ES-I3 (cell line): ENCODE results near the gene TMEM43.

Experiments used
- H3K36me3 ChIP-seq: 2 replicates; pipeline ENCODE4 v1.6.1; 2013; ENCODE audit warnings: mild to moderate bottlenecking, low read length, control low read depth, moderate library complexity; ENCODE audit not compliant: insufficient read depth
- H3K4me1 ChIP-seq: 2 replicates; pipeline ENCODE4 v1.6.1; 2013; ENCODE audit warnings: mild to moderate bottlenecking, control low read depth, low read length; ENCODE audit not compliant: insufficient read depth
- H3K9ac ChIP-seq: 2 replicates; pipeline ENCODE4 v1.6.1; 2013; ENCODE audit warnings: low read depth, mild to moderate bottlenecking, low read length, moderate library complexity
- H3K9me3 ChIP-seq: 2 replicates; pipeline ENCODE4 v1.6.1; 2013; ENCODE audit warnings: mild to moderate bottlenecking, low read length, moderate library complexity; ENCODE audit not compliant: control insufficient read depth, insufficient read depth

Gene TMEM43

DNA sequence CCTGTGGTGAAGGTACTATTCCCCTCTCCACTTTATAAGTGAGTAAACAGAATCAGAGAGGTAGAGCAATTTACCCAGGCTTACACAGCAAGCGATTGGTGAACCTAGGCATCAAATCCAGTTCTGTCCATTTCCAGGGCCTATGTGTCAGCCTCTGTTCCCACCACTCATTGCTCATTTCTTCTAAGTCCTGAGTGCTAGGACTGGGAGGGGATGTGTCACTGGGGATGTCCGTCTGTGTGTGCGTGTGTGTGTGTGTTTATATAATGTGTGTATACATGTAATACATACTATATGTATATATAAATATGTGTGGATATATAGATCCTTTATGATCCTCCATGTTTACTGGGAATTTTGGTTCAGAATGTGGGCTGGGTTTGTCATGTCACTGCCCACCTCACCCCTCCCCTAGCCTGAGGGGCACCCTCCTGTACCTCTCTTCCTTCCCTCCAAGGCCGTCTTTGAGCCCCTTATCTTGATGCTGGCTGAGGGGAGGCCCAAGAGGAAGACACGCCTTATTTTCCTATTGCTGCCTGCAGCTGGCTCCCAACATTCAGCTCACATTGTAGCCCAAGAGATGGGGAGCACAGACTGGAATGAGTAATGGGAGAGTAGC lies 2.1 kb downstream of the TMEM43 start:
- H3K9me3 ChIP-seq: no peaks in the 10 kb centered on the region
- H3K9ac ChIP-seq: no peak overlapping the region
- H3K4me1 ChIP-seq: peaks cover 22% of the 10 kb centered on the region
- H3K36me3 ChIP-seq: peaks cover 12% of the 10 kb centered on the region; the same call in 1 of the 2 replicates

DNA sequence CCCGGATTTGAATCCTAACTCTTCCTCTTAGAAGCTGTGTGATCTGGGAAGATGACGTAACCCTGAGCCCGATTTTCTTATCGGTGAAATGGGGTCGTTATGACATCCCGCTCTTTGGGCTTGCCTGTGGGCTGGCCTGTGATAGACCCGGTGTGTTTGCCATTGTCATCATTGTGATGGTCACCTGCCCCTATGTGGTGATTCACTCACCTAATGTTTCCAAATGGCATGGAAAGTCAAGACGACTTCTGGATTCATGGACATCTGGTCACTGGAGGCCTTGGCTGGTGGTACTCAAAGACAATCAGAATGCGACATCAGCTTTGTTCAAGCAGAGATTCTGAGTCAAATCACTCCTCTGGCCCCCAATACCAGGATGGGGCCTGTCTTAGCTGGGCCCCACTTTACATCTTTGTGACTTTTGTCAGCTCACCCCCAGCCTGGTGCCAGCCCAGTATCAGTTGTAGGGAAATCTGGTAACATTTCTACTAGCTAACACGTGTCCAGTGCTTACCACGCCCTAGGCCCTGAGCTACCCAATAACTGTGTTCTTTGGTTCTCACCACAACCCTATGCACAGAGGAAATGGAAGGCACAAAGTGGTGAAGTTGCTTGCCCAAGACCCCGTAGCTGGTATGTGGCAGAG lies 2.8 kb downstream of the TMEM43 start:
- no peak overlapping the region for H3K9ac ChIP-seq
- H3K9me3 ChIP-seq: no peaks in the 10 kb centered on the region
- H3K36me3 ChIP-seq: peaks cover 12% of the 10 kb centered on the region
- peaks cover 16% of the 10 kb centered on the region for H3K4me1 ChIP-seq

DNA sequence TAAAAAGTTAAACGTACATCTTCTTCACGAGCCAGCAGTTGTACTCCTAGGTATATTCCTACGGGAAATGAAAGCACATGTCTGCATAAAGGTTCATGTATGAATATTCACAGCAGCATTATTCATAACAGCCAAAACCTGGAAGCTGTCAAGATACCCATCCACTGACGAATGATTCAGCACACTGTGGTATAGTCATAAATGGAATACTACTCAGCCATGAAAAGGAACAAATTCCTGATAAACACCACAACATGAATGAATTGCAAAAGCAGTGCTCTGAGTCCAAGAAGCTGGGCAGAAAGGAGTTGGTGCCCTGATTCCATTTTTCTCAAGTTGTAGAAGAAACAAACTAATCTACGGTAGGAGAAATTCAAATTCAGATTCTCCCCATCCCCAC lies 3.9 kb downstream of the TMEM43 start:
- Histone ChIP-seq H3K9me3 (no peaks in the 10 kb centered on the region), H3K36me3 (peaks cover 12% of the 10 kb centered on the region), H3K9ac (no peak overlapping the region), H3K4me1 (peaks cover 10% of the 10 kb centered on the region)

DNA sequence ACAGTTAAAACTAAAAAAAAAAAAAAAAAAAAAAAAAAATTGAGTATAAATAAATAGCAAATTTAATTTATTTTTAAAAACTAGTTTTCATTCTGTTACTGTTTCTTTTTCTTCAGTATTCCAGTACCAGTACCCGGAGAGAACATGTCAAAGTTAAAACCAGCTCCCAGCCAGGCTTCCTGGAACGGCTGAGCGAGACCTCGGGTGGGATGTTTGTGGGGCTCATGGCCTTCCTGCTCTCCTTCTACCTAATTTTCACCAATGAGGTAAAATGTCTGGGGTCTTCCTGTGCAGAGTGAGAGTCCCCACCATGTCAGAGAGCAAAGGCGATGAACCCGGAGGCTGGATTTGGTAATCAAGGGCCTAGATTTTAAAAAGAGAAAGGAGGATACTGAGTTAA lies 4.4 kb downstream of the TMEM43 start:
- Histone ChIP-seq H3K9ac (no peak overlapping the region), H3K36me3 (peaks cover 12% of the 10 kb centered on the region), H3K9me3 (no peaks in the 10 kb centered on the region), H3K4me1 (peaks cover 10% of the 10 kb centered on the region)

DNA sequence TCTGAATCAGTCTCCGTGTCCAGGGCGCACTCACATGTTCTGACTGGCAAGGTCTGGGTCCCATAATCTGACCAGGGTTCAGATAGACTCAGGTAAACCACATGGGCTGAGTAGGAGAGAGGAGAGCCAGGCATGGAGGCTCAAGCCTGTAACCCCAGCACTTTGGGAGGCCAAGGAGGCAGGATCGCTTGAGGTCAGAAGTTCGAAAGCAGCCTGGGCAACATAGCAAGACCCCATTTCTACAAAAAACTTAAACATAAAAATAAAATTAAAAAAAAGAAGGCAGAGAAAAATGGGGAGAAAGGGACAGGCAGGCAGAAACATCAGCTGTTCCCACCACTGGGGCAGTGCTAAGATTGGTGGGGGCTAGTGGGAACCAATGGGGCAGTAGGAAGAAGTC lies 5.4 kb downstream of the TMEM43 start:
- H3K9me3 ChIP-seq: no peaks in the 10 kb centered on the region
- H3K4me1 ChIP-seq: peaks cover 10% of the 10 kb centered on the region
- H3K9ac ChIP-seq: no peak overlapping the region
- peaks cover 19% of the 10 kb centered on the region for H3K36me3 ChIP-seq

DNA sequence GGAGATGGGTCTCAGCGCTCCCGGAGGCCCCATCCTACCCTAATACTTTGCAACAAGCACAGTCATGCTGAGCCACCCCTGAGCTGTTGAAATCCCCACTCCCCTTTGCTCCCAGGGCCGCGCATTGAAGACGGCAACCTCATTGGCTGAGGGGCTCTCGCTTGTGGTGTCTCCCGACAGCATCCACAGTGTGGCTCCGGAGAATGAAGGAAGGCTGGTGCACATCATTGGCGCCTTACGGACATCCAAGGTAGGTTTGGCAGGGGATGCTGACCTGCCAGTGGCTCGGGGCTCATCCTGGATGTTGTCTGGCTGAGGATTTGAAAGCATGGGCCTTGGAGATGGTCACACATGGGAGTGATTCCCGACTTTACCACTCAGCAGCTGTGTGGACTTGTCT lies 5.9 kb downstream of the TMEM43 start:
- Histone ChIP-seq H3K9ac (no peak overlapping the region), H3K4me1 (peaks cover 10% of the 10 kb centered on the region), H3K36me3 (peaks cover 19% of the 10 kb centered on the region), H3K9me3 (no peaks in the 10 kb centered on the region)

DNA sequence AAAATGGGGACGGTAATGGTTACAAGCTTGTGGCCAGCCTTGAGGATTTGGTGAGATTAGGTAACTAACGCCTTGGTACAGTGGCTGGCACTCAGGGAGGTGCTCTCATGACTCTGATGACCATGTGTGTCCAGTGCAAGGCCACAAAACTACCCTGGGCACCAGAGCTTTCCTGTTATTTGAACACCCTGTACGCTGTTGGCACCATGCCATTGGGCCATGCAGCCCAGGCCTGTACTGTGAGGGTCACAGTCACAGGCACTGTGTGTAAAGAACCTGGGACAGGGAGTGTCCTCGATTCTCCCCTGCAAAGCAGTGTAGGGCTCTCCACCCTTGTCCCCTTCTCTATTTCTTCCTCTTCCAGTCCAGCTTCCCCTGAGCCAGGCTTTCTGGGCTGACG lies 6.3 kb downstream of the TMEM43 start:
- no peak overlapping the region for H3K9ac ChIP-seq
- no peaks in the 10 kb centered on the region for H3K9me3 ChIP-seq
- peaks cover 19% of the 10 kb centered on the region for H3K36me3 ChIP-seq
- H3K4me1 ChIP-seq: peaks cover 8% of the 10 kb centered on the region

DNA sequence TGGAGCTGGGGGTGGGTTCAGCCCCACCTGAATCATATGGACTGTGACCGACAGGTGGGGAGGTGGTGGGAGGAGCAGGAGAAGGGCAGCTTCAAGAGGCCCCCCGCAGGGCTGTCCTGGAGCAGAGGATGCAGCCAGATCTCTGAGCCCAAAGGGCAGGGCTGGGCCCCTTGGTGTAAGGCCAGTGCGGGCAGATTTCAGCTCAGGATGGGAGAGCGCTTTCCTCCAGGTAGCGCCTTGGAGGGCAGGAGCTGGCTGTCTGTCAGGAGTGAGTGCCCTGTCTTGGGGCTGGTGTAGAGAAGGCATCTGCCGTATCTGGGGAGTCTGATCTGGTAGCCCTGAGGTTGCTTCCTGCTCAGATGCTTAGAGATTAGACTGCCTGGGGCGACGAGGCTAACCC lies 7.3 kb downstream of the TMEM43 start:
- Histone ChIP-seq H3K9ac (no peak overlapping the region), H3K9me3 (no peaks in the 10 kb centered on the region), H3K4me1 (no peaks in the 10 kb centered on the region), H3K36me3 (peaks cover 19% of the 10 kb centered on the region)

DNA sequence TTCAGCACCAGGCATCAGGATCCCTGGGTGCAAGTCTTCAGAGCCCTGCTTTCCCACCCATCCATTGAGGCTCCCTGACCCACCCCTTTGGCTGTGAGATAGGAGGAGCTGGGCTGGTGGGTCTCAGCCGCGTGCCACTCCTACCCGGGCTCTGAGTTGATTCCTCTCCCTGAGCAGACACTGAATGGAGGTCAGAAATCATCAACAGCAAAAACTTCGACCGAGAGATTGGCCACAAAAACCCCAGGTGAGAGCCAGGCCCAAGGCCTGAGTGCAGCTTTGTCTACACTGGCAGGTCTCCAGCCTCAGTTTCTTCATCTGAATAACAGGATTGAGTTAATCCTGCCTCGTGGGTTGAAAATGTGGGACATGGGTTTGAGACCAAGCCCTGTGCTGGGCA lies 7.8 kb downstream of the TMEM43 start:
- H3K9ac ChIP-seq: no peak overlapping the region
- H3K4me1 ChIP-seq: no peaks in the 10 kb centered on the region
- H3K9me3 ChIP-seq: no peaks in the 10 kb centered on the region
- peaks cover 19% of the 10 kb centered on the region for H3K36me3 ChIP-seq

DNA sequence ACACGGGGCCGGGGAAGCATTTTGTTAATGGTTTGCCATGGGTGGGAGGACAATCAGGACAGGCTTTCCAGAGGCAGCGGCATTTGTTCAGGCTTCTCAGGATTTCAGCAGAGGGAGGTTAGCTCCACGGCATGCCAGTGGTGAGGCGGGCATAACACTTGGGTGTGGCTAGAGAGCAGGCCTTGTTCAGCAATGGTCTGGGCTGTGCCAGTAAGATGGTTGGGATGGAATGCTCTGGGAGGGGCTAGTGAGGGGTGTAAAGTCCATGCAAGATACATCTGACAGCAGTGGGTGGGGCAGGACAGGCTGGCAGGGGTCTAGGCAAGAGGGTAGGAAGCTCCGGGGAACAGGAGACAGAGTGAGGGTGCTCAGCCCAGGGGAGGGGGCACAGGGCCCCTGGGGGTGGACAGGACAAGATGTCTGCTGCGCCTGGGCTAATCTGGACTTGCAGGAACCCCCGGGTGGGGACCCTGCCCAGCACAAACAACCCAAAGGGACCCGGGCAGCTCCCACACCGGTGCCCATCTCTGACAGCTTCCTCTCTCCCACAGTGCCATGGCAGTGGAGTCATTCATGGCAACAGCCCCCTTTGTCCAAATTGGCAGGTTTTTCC lies 8.4 kb downstream of the TMEM43 start:
- H3K9me3 ChIP-seq: no peaks in the 10 kb centered on the region
- H3K9ac ChIP-seq: no peak overlapping the region
- H3K36me3 ChIP-seq: peaks cover 19% of the 10 kb centered on the region
- no peaks in the 10 kb centered on the region for H3K4me1 ChIP-seq

DNA sequence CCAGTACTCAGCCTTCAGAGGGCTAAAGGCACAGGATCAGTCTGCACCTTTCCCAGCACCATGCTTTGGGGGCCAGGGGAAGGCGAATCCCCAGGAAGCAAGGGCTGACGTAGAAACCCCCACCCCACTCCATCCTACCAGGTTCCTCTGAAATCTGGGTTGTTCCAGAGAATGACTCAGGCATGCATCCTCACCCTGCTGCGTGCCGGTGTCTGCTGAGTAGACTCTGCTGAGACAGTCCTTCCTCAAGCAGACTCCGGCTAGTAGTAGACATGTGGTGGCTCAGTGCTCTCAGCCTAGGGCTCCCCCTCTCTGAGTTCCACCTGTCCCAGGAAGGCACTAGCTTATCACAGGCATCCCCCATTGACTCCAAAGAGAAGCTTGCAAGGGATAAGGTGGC lies 9.0 kb downstream of the TMEM43 start:
- Histone ChIP-seq H3K4me1 (no peaks in the 10 kb centered on the region), H3K9ac (no peak overlapping the region), H3K36me3 (peaks cover 16% of the 10 kb centered on the region), H3K9me3 (no peaks in the 10 kb centered on the region)

DNA sequence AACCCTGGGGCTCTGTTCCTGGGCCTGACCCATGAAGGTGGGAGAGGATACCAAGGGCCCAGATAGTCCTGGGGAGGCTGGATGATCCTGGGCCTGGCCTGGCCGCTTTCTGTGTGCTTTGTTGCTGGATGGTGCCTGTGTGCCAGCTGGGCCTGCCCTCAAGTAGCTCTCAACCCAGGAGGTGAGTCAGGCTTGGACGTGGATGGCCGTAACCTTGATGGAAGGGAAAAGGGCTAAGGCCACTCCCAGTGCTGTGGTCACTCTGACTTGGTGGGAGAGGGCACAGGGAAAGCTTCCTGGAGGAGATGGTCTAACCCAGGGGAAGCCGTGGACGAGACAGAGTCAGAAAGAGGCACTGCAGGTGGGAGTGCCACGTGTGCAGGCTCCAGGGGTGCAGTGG lies 9.4 kb downstream of the TMEM43 start:
- H3K4me1 ChIP-seq: no peaks in the 10 kb centered on the region
- H3K9ac ChIP-seq: no peak overlapping the region
- peaks cover 14% of the 10 kb centered on the region for H3K36me3 ChIP-seq
- H3K9me3 ChIP-seq: no peaks in the 10 kb centered on the region

DNA sequence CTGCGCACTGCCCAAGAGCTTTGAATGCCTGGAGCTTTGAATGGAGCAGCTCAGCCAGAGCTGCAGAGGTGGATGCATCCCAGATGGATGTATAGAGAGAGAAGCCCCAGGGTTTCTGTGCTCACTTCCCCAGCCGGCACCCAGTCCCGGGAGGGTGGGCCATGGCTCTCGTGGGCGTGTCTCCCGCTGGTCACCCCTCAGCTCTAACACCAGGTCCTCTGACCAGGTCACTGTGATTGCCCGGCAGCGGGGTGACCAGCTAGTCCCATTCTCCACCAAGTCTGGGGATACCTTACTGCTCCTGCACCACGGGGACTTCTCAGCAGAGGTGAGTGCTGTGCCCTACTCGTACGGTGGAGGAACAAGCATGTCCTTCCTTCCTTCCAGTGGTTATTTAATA lies 10.7 kb downstream of the TMEM43 start:
- Histone ChIP-seq H3K9me3 (no peaks in the 10 kb centered on the region), H3K9ac (no peak overlapping the region), H3K4me1 (no peaks in the 10 kb centered on the region), H3K36me3 (peaks cover 12% of the 10 kb centered on the region)

DNA sequence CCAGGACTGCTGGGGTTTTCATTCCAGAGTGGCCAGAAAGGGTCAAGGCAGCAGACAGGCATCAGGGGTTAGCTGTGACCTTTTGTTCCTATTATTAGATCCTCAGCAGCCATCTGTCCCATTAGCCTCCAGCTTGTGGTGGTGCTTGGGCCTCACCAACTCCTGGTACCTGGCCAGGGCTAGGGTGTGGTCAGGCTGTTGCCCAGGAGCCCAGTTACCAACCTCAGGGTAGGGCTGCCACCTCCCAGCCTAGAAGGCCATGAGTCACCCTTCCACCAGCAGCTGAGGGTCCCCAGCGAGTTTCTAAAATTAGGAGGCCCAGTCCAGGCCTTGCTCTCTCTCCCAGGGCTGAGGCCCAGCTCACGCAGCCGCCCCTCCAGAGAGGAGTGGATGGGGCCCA lies 12.2 kb downstream of the TMEM43 start:
- Histone ChIP-seq H3K9ac (no peak overlapping the region), H3K4me1 (no peaks in the 10 kb centered on the region), H3K36me3 (peaks cover 8% of the 10 kb centered on the region), H3K9me3 (no peaks in the 10 kb centered on the region)

DNA sequence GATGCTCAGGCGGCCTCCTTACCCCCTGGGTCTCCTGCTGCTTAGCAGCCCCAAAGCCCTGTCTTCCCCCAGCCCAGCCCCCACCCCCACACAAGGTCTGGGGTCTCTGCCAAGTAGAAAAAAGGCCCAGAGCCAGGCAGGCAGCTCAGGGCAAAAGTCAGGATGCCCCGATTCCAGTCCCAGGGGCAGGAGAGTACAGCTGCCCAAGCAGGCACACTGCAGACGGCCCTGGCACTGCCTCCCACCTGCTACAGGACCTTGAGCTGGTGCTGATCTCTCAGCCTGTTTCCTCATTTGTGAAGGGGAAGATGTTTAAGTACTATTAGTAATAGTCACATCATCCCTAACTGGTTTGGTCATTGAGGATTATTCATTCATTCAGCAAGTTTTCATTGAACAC lies 12.6 kb downstream of the TMEM43 start:
- Histone ChIP-seq H3K4me1 (no peaks in the 10 kb centered on the region; the same call in 1 of the 2 replicates), H3K36me3 (peaks cover 12% of the 10 kb centered on the region), H3K9ac (no peak overlapping the region), H3K9me3 (no peaks in the 10 kb centered on the region)
